DMS79 (cell line): ENCODE data around the gene GAL3ST2.
"Not testable (repeated sequence)": the region's sequence is repeated elsewhere in the genome, so short reads cannot be mapped to it uniquely, and the experiment has no call there.

Experiments
- DNase-seq: peaks from one replicate; lab custom pipeline; 2025; lab: John Stamatoyannopoulos, UW

Gene GAL3ST2

GRCh38 chr2:241768850-241769249 lies 7.8 kb upstream of the GAL3ST2 start:
- DNase-seq: no peak

- DNase-seq: no peak
Measured at GRCh38 chr2:241769819-241770184, 6.8 kb upstream of the GAL3ST2 start.

GRCh38 chr2:241770185-241770935 lies 6.3 kb upstream of the GAL3ST2 start:
- DNase-seq: no peak

GRCh38 chr2:241770936-241771285 lies 5.7 kb upstream of the GAL3ST2 start:
- no peak for DNase-seq

GRCh38 chr2:241771286-241772062 lies 5.1 kb upstream of the GAL3ST2 start:
- DNase-seq: no peak

GRCh38 chr2:241772063-241772499 lies 4.5 kb upstream of the GAL3ST2 start:
- no peak for DNase-seq

- no peak for DNase-seq
Measured at GRCh38 chr2:241773511-241774418, 2.9 kb upstream of the GAL3ST2 start.

- DNase-seq: no peak
Measured at GRCh38 chr2:241774419-241775222, 2.0 kb upstream of the GAL3ST2 start.

- no peak for DNase-seq
Measured at GRCh38 chr2:241775223-241776177, 1.1 kb upstream of the GAL3ST2 start.

- no peak for DNase-seq
Measured at GRCh38 chr2:241777170-241777685, 606 bp downstream of the GAL3ST2 start.

GRCh38 chr2:241777686-241778627 lies 1.3 kb downstream of the GAL3ST2 start:
- no peak for DNase-seq

GRCh38 chr2:241780939-241781569 lies 4.4 kb downstream of the GAL3ST2 start:
- DNase-seq: no peak

- DNase-seq: not testable (repeated sequence)
Measured at GRCh38 chr2:241782053-241782452, 5.4 kb downstream of the GAL3ST2 start.

- no peak for DNase-seq
Measured at GRCh38 chr2:241788135-241788534, 11.5 kb downstream of the GAL3ST2 start.

GRCh38 chr2:241788572-241788971 lies 11.9 kb downstream of the GAL3ST2 start:
- no peak for DNase-seq

GRCh38 chr2:241791385-241791784 lies 14.8 kb downstream of the GAL3ST2 start:
- DNase-seq: not testable (repeated sequence)

GRCh38 chr2:241793385-241793784 lies 16.8 kb downstream of the GAL3ST2 start:
- DNase-seq: no peak

GRCh38 chr2:241794250-241794823 lies 17.7 kb downstream of the GAL3ST2 start:
- DNase-seq: no peak
